Stimulated activated CD8-positive, alpha-beta memory T cell treated with anti-CD3 and anti-CD28 coated beads, Interleukin-15, amount 100 ng/mL, for 48 hours (primary cell): ENCODE measurements around the gene ACOT8.

Source experiments
- DNase-seq, 2 donors: peaks; one replicate each; pipeline ENCODE4 v3.0.0-alpha.2; 2020; ENCODE audit warnings: low read depth in 2 of 2

Gene ACOT8

GRCh38 chr20:45796337-45797065 lies 60.7 kb downstream of the ACOT8 start:
- DNase-seq: no peak

GRCh38 chr20:45792317-45793118 lies 64.7 kb downstream of the ACOT8 start:
- DNase-seq: no peak
